Measurements from ENCODE around the gene MAGI1. TPM values are rescaled to one million over a fixed set of nuclear protein-coding genes. Genes with fewer than 3 reads are reported as not detected.

The MAGI1 gene
- total RNA-seq, 6 donors from 2014 or later = 33.0 to 72.9 (median 62.4) TPM

DNA sequence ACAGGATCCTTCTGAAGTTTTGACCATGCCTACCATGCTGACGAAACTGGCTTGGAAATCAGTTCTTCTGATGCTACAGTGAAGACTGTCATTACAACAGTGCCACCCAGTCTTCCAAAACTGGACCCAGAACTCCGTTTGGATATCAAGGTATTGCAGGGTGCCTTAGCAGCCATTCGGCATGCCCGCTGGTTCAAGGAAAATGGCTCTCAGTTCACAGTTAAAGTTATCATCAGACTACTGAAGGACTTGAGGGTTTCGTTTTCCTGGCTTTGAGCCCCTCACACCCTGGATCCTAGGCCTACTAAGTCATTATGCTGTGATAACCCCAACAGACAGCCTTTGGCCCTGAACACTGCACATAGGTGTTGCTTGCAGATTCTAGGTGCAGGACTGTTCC is 351.0 kb downstream of the MAGI1 start:
- no peak for ATAC-seq (ENCODE audit: low FRiP score in 2 of 2)
- no peak for DNase-seq
- peaks cover 0 to 8% (median 5%) of the 10 kb centered on the region in 4 donors for H3K4me1 ChIP-seq
- 86 to 89% methylated on average over 5 of the region's 5 CpGs for WGBS, 2 donors
- no peaks in the 10 kb centered on the region for H3K27me3 ChIP-seq
- H3K9me3 ChIP-seq = no peaks in the 10 kb centered on the region
- TF ChIP-seq EP300 (IDR thresholded peaks at IDR 0.05) (no peak), POLR2A (IDR thresholded peaks at IDR 0.05) (no peak), POLR2AphosphoS5 (IDR thresholded peaks at IDR 0.05) (no peak), CTCF (IDR thresholded peaks at IDR 0.05) (no peak)
- H3K36me3 ChIP-seq = no peaks in the 10 kb centered on the region
- H3K4me3 ChIP-seq = no peak overlapping the region
- no peak overlapping the region for H3K27ac ChIP-seq

- no peak overlapping the region for H3K4me3 ChIP-seq
- H3K27me3 ChIP-seq = no peaks in the 10 kb centered on the region
- H3K4me1 ChIP-seq = peaks cover 0 to 4% (median 0%) of the 10 kb centered on the region in 4 donors
- H3K36me3 ChIP-seq = no peaks in the 10 kb centered on the region
- no peak for TF ChIP-seq CTCF (IDR thresholded peaks at IDR 0.05)
- no peak for TF ChIP-seq POLR2A (IDR thresholded peaks at IDR 0.05)
- TF ChIP-seq EP300 (IDR thresholded peaks at IDR 0.05) = no peak
- no peak for TF ChIP-seq POLR2AphosphoS5 (IDR thresholded peaks at IDR 0.05)
- no peak for ATAC-seq (ENCODE audit: low FRiP score in 2 of 2)
- WGBS, 2 donors = 55 to 59% methylated on average over 5 of the region's 5 CpGs
- H3K9me3 ChIP-seq = no peaks in the 10 kb centered on the region
- DNase-seq = no peak
- no peak overlapping the region for H3K27ac ChIP-seq
Measured at GRCh38 chr3:65685621-65686235, 353.0 kb downstream of the MAGI1 start.

DNA sequence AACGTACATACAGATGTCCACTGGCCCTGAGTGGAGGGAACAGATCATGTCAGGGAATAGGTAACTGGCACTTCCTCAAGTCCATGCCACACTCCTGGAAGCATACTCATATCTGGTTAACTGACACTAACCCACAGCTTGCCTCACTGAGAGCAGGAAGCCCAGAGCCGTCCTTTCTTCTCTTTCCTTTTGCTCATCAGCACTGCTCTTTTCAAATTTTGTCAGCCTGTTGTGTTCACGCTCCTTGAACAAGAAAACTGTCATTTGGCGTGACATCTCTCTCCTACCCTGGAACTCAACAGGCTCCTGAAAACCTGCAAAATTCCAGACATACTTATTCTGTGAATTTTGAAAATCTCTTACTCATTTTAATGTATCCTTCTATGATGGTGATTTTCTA is 360.2 kb downstream of the MAGI1 start:
- Histone ChIP-seq H3K9me3 (no peaks in the 10 kb centered on the region), H3K27ac (no peak overlapping the region), H3K4me3 (no peak overlapping the region), H3K4me1 (no peaks in the 10 kb centered on the region), H3K27me3 (no peaks in the 10 kb centered on the region), H3K36me3 (no peaks in the 10 kb centered on the region)
- DNase-seq (no peak), ATAC-seq (ENCODE audit: low FRiP score in 2 of 2) (no peak)
- 90 to 92% methylated on average over 4 of the region's 4 CpGs for WGBS, 2 donors
- no peak for TF ChIP-seq POLR2AphosphoS5 (IDR thresholded peaks at IDR 0.05)

DNA sequence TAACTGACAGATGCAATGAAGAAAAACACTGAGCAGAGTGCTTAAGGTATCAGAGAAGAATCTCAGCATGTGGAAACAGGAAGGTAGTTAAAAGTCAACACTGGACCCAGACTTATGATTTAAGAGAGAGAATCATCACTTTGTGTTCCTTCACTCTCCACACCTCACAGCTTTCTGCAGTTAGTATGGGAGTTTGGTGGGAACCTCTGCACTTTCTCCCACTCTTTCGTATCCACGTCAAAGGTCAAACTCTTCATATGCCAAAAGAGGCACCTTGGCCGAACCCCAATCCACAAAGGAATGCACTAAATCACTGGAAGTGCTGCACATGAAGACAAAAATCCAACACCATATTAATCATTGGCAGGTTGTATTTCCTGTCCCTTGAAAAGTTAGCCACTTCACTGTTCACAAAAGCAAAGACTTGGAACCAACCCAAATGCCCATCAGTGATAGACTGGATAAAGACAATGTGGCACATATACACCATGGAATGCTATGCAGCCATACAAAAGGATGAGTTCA is 361.2 kb downstream of the MAGI1 start:
- no peak overlapping the region for H3K4me3 ChIP-seq
- no peaks in the 10 kb centered on the region for H3K36me3 ChIP-seq
- DNase-seq = no peak
- TF ChIP-seq POLR2AphosphoS5 (IDR thresholded peaks at IDR 0.05) (no peak), POLR2A (IDR thresholded peaks at IDR 0.05) (no peak), CTCF (IDR thresholded peaks at IDR 0.05) (no peak), EP300 (IDR thresholded peaks at IDR 0.05) (no peak)
- H3K27me3 ChIP-seq = no peaks in the 10 kb centered on the region
- ATAC-seq (ENCODE audit: low FRiP score in 2 of 2) = no peak
- H3K9me3 ChIP-seq = no peaks in the 10 kb centered on the region
- 49 to 72% methylated on average over 3 of the region's 3 CpGs for WGBS, 2 donors
- no peaks in the 10 kb centered on the region for H3K4me1 ChIP-seq
- H3K27ac ChIP-seq = no peak overlapping the region

GRCh38 chr3:65676580-65676979 is 362.1 kb downstream of the MAGI1 start:
- Histone ChIP-seq H3K4me3 (no peak overlapping the region), H3K4me1 (no peaks in the 10 kb centered on the region), H3K27ac (no peak overlapping the region), H3K9me3 (no peaks in the 10 kb centered on the region), H3K27me3 (no peaks in the 10 kb centered on the region), H3K36me3 (no peaks in the 10 kb centered on the region)
- TF ChIP-seq EP300 (IDR thresholded peaks at IDR 0.05) = no peak
- no peak for TF ChIP-seq CTCF (IDR thresholded peaks at IDR 0.05)
- TF ChIP-seq POLR2A (IDR thresholded peaks at IDR 0.05) = no peak
- no peak for TF ChIP-seq POLR2AphosphoS5 (IDR thresholded peaks at IDR 0.05)
- 72 to 76% methylated on average over 2 of the region's 2 CpGs for WGBS, 2 donors
- ATAC-seq (ENCODE audit: low FRiP score in 2 of 2) (no peak), DNase-seq (no peak)
